ENCODE data around the gene SOBP.

DNA sequence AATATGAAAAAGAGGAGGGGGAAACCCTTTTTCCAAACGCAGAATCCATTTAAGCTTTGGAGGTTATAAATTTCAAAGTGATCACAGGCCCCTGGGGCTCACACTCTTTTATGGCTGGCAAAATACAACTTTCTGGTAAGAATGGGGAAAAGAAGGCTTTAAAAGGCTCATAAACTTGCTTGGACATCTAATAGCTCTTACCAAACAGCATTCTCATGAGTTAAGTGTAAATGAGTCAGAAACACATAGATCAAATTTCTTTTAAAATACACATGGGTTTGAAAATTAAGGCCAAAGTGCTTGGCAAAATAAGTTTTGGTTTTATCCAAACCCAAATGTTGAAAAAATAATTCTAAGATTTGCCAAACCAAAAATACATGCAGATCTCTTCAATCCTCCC lies 154.6 kb downstream of the SOBP start:
- no peak for TF ChIP-seq YY1 (IDR thresholded peaks at IDR 0.05; ENCODE audit: insufficient read depth, insufficient read length)
- no peak for TF ChIP-seq ZNF274 (IDR thresholded peaks at IDR 0.05; ENCODE audit: low read depth, low read length)
